Activated CD8-positive, alpha-beta memory T cell treated with anti-CD3 and anti-CD28 coated beads for 48 hours (primary cell): Measurements from ENCODE around the gene MED16.

ENCODE experiments used
- DNase-seq, 3 experiments: peaks; one replicate each; pipeline ENCODE4 v3.0.0-alpha.2; 2020; ENCODE audit warnings: low read depth in 2 of 3, low spot score in 2 of 3

Gene MED16

GRCh38 chr19:872266-872951 is 20.6 kb downstream of the MED16 start:
- peak in 2 of 3 experiments; percentile 51 to 56 for DNase-seq

GRCh38 chr19:871446-872265 is 21.3 kb downstream of the MED16 start:
- no peak for DNase-seq

GRCh38 chr19:870963-871401 is 22.0 kb downstream of the MED16 start:
- no peak for DNase-seq

GRCh38 chr19:870314-870713 is 22.7 kb downstream of the MED16 start:
- no peak for DNase-seq

- DNase-seq, result no peak
These were observed 23.5 kb downstream of the MED16 start for GRCh38 chr19:869245-870177.

- no peak for DNase-seq
These were observed 24.3 kb downstream of the MED16 start for GRCh38 chr19:868458-869244.

GRCh38 chr19:867855-868457 is 25.0 kb downstream of the MED16 start:
- no peak for DNase-seq

- no peak for DNase-seq
These were observed 25.6 kb downstream of the MED16 start for GRCh38 chr19:867301-867793.

GRCh38 chr19:866769-867300 is 26.2 kb downstream of the MED16 start:
- no peak for DNase-seq

- DNase-seq, result no peak
These were observed 29.7 kb downstream of the MED16 start for GRCh38 chr19:863315-863620.

- peak; percentile 25 to 63 (median 49) for DNase-seq
These were observed 30.2 kb downstream of the MED16 start for GRCh38 chr19:862581-863314.

GRCh38 chr19:861756-862580 is 31.0 kb downstream of the MED16 start:
- peak; percentile 35 to 72 (median 66) for DNase-seq

GRCh38 chr19:861141-861755 is 31.7 kb downstream of the MED16 start:
- no peak for DNase-seq

GRCh38 chr19:858868-859843 is 33.8 kb downstream of the MED16 start, which contains the start of gene CFD:
CFD (plus strand) TSS chr19:859664; CDS start chr19:859690, 26 bp downstream.
- DNase-seq, result no peak

GRCh38 chr19:858284-858683 is 34.7 kb downstream of the MED16 start:
- DNase-seq, result no peak

- no peak for DNase-seq
These were observed 37.3 kb downstream of the MED16 start for GRCh38 chr19:855566-856120.
